ENCODE measurements around the gene EXOSC2.

DNA sequence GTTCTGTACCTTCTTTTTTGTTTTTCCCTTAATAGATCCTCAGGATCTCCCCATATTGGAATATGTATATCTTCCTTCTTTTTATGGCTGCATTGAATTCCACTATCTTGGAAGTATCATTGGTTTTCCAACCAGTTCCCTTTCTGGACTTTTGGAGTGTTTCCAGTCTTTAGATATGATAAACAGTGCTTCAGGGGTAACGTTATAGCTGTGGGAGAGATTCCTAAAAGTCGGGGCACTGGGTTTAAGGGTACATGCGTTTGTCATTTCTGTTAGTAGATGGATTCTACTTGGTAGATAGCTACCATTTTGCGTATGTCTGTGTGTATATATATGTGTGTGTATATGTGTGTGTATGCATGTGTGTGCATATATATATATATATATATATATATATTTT is 42.0 kb downstream of the EXOSC2 start:
- TF ChIP-seq CTCF (IDR thresholded peaks at IDR 0.05) (no peak), POLR2A (IDR thresholded peaks at IDR 0.05) (no peak)

Data from testis (tissue), 2 donors.